HCT116 (cell line): ENCODE results near the gene GATAD2B. TPM values are rescaled to one million over a fixed set of nuclear protein-coding genes. Genes with fewer than 3 reads are reported as not detected.
"Not testable (repeated sequence)": the region's sequence is repeated elsewhere in the genome, so short reads cannot be mapped to it uniquely, and the experiment has no call there.

ENCODE experiments used
- ATAC-seq: fragments of 200-7000 bp; cut with Tn5 transposase; 2 replicates; pipeline ENCODE4 v1.9.1; 2020; ENCODE audit warnings: mild to moderate bottlenecking, moderate library complexity
- BruUV-seq: library from RNA; stranded (reverse); fragments of 400-500 nt; replicated peaks from 2 replicates; lab custom pipeline; 2021; lab: Mats Ljungman, UMichigan
- CTCF ChIA-PET: fragments of 300-600 bp; sonication (Branson Sonifier 250); formaldehyde crosslinking; loops from one replicate; lab custom pipeline; 2021; ENCODE audit warnings: antibody characterized with exemption; lab: Charles Lee
- POLR2A ChIA-PET: fragments of 300-600, 350-600 bp; sonication (Branson Sonifier 250); formaldehyde crosslinking; loops from one replicate; lab custom pipeline; 2021; ENCODE audit warnings: antibody characterized with exemption; lab: Charles Lee
- RAD21 ChIA-PET, 2 experiments: fragments of 300-600 bp; sonication (Branson Sonifier 250); formaldehyde crosslinking; loops; one replicate each; lab custom pipeline; 2023; ENCODE audit warnings: low total read pairs in 2 of 2; ENCODE audit not compliant: uncharacterized antibody in 2 of 2, unreplicated experiment in 2 of 2, low non-redundant PET in 1 of 2; lab: Charles Lee
- DNase-seq: peaks from one replicate; pipeline ENCODE4 v3.0.0-alpha.2; 2010; ENCODE audit warnings: low read depth, low spot score
- H2AFZ ChIP-seq: fragments of 200-600 bp; shearing (Covaris generic), sonication (generic); 2 replicates; pipeline ENCODE4 v1.6.1; 2017; ENCODE audit warnings: low read depth, mixed run types, mixed read lengths, antibody characterized with exemption, low read length; ENCODE audit not compliant: poor library complexity, severe bottlenecking
- H3K27ac ChIP-seq: 2 replicates; pipeline ENCODE4 v1.5.1; 2012; ENCODE audit warnings: low read depth, low read length
- H3K27me3 ChIP-seq: fragments of 200-600 bp; sonication (generic); 2 replicates; pipeline ENCODE4 v1.6.1; 2016; ENCODE audit warnings: mixed run types, low read length, mixed read lengths; ENCODE audit not compliant: insufficient read depth
- H3K36me3 ChIP-seq, 2 experiments: fragments of 200-500 bp in 1 of 2; fragments of 200-600 bp in 1 of 2; sonication (Bioruptor generic) in 1 of 2; sonication (generic) in 1 of 2; 2 replicates each; pipeline versions ENCODE4 v1.5.1 to v1.6.1; 2014 to 2016; ENCODE audit warnings: low read length in 2 of 2, inconsistent platforms in 1 of 2, mixed read lengths in 1 of 2, mixed run types in 1 of 2; ENCODE audit not compliant: insufficient read depth in 2 of 2, control insufficient read depth in 1 of 2
- H3K4me1 ChIP-seq, 2 experiments: fragments of 200-600 bp in 1 of 2; sonication (generic) in 1 of 2; 2 replicates each; pipeline versions ENCODE4 v1.5.1 to v1.6.1; 2012 to 2017; ENCODE audit warnings: low read length in 2 of 2, inconsistent platforms in 1 of 2, mild to moderate bottlenecking in 1 of 2, mixed read lengths in 1 of 2, mixed run types in 1 of 2, moderate library complexity in 1 of 2; ENCODE audit not compliant: insufficient read depth in 2 of 2, control insufficient read depth in 1 of 2
- H3K4me2 ChIP-seq: fragments of 200-600 bp; sonication (generic); 2 replicates; pipeline ENCODE4 v1.6.1; 2017; ENCODE audit warnings: mixed run types, low read length, mixed read lengths
- H3K4me3 ChIP-seq, 2 experiments: fragments of 200-600 bp in 1 of 2; sonication (generic) in 1 of 2; replicated peaks in 1 of 2; 2 replicates each; pipeline ENCODE4 v1.5.1; 2011 to 2016; ENCODE audit warnings: low read length in 2 of 2, control low read depth in 1 of 2, low read depth in 1 of 2, mild to moderate bottlenecking in 1 of 2, mixed read lengths in 1 of 2, mixed run types in 1 of 2
- H3K79me2 ChIP-seq: fragments of 200-600 bp; sonication (generic); 2 replicates; pipeline ENCODE4 v1.6.1; 2017; ENCODE audit warnings: mild to moderate bottlenecking, mixed run types, low read length, moderate library complexity, mixed read lengths; ENCODE audit not compliant: insufficient read depth
- H3K9ac ChIP-seq: fragments of 200-600 bp; sonication (generic); 2 replicates; pipeline ENCODE4 v1.6.1; 2016; ENCODE audit warnings: low read length, mixed read lengths
- H3K9me2 ChIP-seq: fragments of 200-600 bp; sonication (generic), shearing (Covaris generic); 2 replicates; pipeline ENCODE4 v1.6.1; 2017; ENCODE audit warnings: mixed run types, mild to moderate bottlenecking, moderate library complexity; ENCODE audit not compliant: insufficient read depth
- H3K9me3 ChIP-seq, 2 experiments: fragments of 200-500 bp in 1 of 2; fragments of 200-600 bp in 1 of 2; sonication (Bioruptor generic) in 1 of 2; sonication (generic) in 1 of 2; 2 replicates each; pipeline ENCODE4 v1.6.1; 2014 to 2017; ENCODE audit warnings: low read length in 2 of 2, mixed read lengths in 2 of 2, inconsistent platforms in 1 of 2, low read depth in 1 of 2, mild to moderate bottlenecking in 1 of 2, mixed run types in 1 of 2, moderate library complexity in 1 of 2; ENCODE audit not compliant: control insufficient read depth in 1 of 2, insufficient read depth in 1 of 2
- H4K20me1 ChIP-seq: fragments of 200-600 bp; sonication (generic), shearing (Covaris generic); 2 replicates; pipeline ENCODE4 v1.6.1; 2017; ENCODE audit warnings: mixed run types, mild to moderate bottlenecking, moderate library complexity; ENCODE audit not compliant: insufficient read depth
- EGR1 ChIP-seq: IDR thresholded peaks from 2 replicates; pipeline ENCODE4 v1.6.1; 2012; ENCODE audit warnings: low read depth
- ELF1 ChIP-seq: IDR thresholded peaks from 2 replicates; pipeline ENCODE4 v1.6.1; 2012; ENCODE audit warnings: low read depth, borderline replicate concordance
- EZH2 ChIP-seq: fragments of 200-600 bp; sonication (generic); IDR thresholded peaks from 2 replicates; pipeline ENCODE4 v1.6.1; 2017; ENCODE audit warnings: antibody characterized with exemption, mixed run types
- EZH2phosphoT487 ChIP-seq: fragments of 200-600 bp; IDR thresholded peaks from 2 replicates; pipeline ENCODE4 v1.6.1; 2018; ENCODE audit warnings: antibody characterized with exemption, borderline replicate concordance
- FOSL1 ChIP-seq: IDR thresholded peaks from 2 replicates; pipeline ENCODE4 v1.6.1; 2012; ENCODE audit warnings: low read depth
- JUND ChIP-seq: IDR thresholded peaks from 2 replicates; pipeline ENCODE4 v1.6.1; 2012
- POLR2AphosphoS5 ChIP-seq: IDR thresholded peaks from 2 replicates; pipeline ENCODE4 v1.6.1; 2011; ENCODE audit warnings: mild to moderate bottlenecking, low read depth, low read length, moderate library complexity
- RAD21 ChIP-seq: IDR thresholded peaks from 2 replicates; pipeline ENCODE4 v1.6.1; 2012; ENCODE audit warnings: low read depth, mild to moderate bottlenecking
- SIN3A ChIP-seq: IDR thresholded peaks from 2 replicates; pipeline ENCODE4 v1.6.1; 2012; ENCODE audit warnings: low read depth
- SRF ChIP-seq: IDR thresholded peaks from 2 replicates; pipeline ENCODE4 v1.6.1; 2012; ENCODE audit warnings: low read depth
- YY1 ChIP-seq: IDR thresholded peaks from 2 replicates; pipeline ENCODE4 v1.6.1; 2011; ENCODE audit warnings: low read length, low read depth, moderate library complexity, mild to moderate bottlenecking; ENCODE audit not compliant: insufficient replicate concordance; ENCODE audit errors: extremely low read depth
- intact Hi-C: fragments of 100-400 bp; cut with micrococcal nuclease; formaldehyde crosslinking; loops from 2 replicates; pipeline ENCODE4 v1.10.0; 2022
- total RNA-seq: library from RNA; stranded (reverse); gene quantifications from one replicate; pipeline ENCODE4 v1.2.1, GENCODE V29; 2021; ENCODE audit not compliant: unreplicated experiment
- TF ChIP-seq, protein P1 (sequence below): IDR thresholded peaks from 2 replicates; pipeline ENCODE4 v1.6.1; 2012
- TF ChIP-seq, protein P2 (sequence below), 3 experiments: fragments of 200-600 bp in 1 of 3; sonication (generic) in 1 of 3; IDR thresholded peaks in 2 of 3; conservative IDR thresholded peaks in 1 of 3; 2 replicates each; pipeline ENCODE4 v1.5.1; 2012 to 2017; ENCODE audit warnings: low read depth in 2 of 3, low read length in 2 of 3, antibody characterized with exemption in 1 of 3, borderline replicate concordance in 1 of 3, control low read depth in 1 of 3, mild to moderate bottlenecking in 1 of 3, mixed read lengths in 1 of 3, mixed run types in 1 of 3, moderate library complexity in 1 of 3; ENCODE audit not compliant: insufficient read depth in 1 of 3
- TF ChIP-seq, protein P3 (sequence below): IDR thresholded peaks from 2 replicates; pipeline ENCODE4 v1.6.1; 2012

The GATAD2B gene
- total RNA-seq, 1 experiment from 2014 or later = 50.2 TPM

DNA sequence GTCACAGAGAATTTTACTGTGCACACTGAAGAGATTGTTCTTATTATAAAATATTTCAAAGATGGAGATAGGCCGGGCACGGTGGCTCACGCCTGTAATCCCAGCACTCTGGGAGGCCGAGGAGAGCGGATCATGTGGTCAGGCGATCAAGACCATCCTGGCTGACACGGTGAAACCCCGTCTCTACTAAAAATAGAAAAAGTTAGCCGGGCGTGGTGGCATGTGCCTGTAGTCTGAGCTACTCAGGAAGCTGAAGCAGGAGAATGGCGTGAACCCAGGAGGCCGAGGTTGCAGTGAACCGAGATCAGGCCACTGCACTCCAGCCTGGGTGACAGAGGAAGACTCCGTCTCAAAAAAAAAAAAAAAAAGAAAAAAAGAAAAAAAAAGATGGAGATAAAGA is 82.0 kb downstream of the GATAD2B start:
- BruUV-seq, H4K20me1 ChIP-seq, CTCF ChIA-PET, POLR2A ChIA-PET, H3K36me3 ChIP-seq, RAD21 ChIA-PET, DNase-seq, H2AFZ ChIP-seq, H3K27me3 ChIP-seq, ATAC-seq, H3K4me3 ChIP-seq, H3K4me1 ChIP-seq, H3K9ac ChIP-seq, H3K27ac ChIP-seq, H3K9me2 ChIP-seq, intact Hi-C loops, H3K9me3 ChIP-seq, H3K4me2 ChIP-seq: not testable (repeated sequence)
- peaks cover 16% of the 10 kb centered on the region for H3K79me2 ChIP-seq

DNA sequence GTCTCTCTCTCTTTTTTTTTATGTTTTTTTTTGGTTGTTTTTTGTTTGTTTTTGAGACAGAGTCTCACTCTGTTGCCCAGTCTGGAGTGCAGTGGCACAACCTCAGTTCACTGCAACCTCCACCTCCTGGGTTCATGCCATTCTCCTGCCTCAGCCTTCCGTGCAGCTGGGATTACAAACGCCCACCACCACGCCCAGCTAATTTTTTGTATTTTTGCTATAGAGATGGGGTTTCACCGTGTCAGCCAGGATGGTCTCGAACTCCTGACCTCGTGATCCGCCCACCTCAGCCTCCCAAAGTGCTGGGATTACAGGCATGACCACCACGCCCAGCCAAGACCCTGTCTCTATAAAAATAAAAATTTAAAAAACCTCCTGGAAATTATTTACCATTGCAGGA is 88.8 kb downstream of the GATAD2B start:
- H3K27me3 ChIP-seq, H3K4me3 ChIP-seq, POLR2A ChIA-PET, BruUV-seq, RAD21 ChIA-PET, H3K27ac ChIP-seq, H4K20me1 ChIP-seq, CTCF ChIA-PET, H2AFZ ChIP-seq, intact Hi-C loops, H3K9me3 ChIP-seq, H3K4me2 ChIP-seq, H3K9ac ChIP-seq, H3K9me2 ChIP-seq, H3K4me1 ChIP-seq, H3K36me3 ChIP-seq, DNase-seq, ATAC-seq: not testable (repeated sequence)
- H3K79me2 ChIP-seq = peaks cover 20% of the 10 kb centered on the region; the same call in 1 of the 2 replicates

DNA sequence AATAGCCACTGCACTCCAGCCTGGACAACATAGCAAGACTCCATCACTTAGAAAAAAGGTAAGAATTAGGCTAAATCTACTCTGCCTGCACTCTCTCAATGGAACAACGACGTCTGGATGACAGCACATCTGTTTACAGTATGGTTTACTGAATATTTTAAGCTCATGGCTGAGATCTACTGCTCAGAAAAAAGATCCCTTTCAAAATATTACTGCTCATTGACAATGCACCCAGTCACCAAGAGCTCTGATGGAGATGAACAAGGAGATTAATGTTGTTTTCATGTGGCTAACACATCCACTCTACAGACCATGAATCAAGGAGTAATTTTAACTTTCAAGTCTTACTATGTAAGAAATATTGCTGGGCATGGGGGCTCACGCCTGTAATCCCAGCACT is 89.6 kb downstream of the GATAD2B start:
- Histone ChIP-seq H2AFZ (no peak overlapping the region), H3K4me3 (no peak overlapping the region), H3K36me3 (no peaks in the 10 kb centered on the region), H3K79me2 (peaks cover 20% of the 10 kb centered on the region; the same call in 1 of the 2 replicates), H3K4me2 (no peak overlapping the region), H3K9me3 (no peaks in the 10 kb centered on the region), H3K9ac (no peak overlapping the region), H4K20me1 (no peaks in the 10 kb centered on the region), H3K4me1 (no peaks in the 10 kb centered on the region), H3K9me2 (no peaks in the 10 kb centered on the region), H3K27ac (no peak overlapping the region), H3K27me3 (no peaks in the 10 kb centered on the region)
- DNase-seq (no peak), ATAC-seq (no peak)
- ChIA-PET CTCF (no interaction called here), RAD21 (no interaction called here), POLR2A (no interaction called here)
- intact Hi-C loops = no loop called here
- no TSS peak for BruUV-seq
- TF ChIP-seq EZH2phosphoT487 (no peak), SIN3A (no peak), FOSL1 (no peak), ELF1 (no peak), POLR2AphosphoS5 (no peak), SRF (no peak), EGR1 (no peak), JUND (no peak), EZH2 (no peak), RAD21 (no peak), YY1 (no peak)
- TF ChIP-seq, protein P1, sequence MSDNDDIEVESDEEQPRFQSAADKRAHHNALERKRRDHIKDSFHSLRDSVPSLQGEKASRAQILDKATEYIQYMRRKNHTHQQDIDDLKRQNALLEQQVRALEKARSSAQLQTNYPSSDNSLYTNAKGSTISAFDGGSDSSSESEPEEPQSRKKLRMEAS = no peak
- TF ChIP-seq, protein P2, sequence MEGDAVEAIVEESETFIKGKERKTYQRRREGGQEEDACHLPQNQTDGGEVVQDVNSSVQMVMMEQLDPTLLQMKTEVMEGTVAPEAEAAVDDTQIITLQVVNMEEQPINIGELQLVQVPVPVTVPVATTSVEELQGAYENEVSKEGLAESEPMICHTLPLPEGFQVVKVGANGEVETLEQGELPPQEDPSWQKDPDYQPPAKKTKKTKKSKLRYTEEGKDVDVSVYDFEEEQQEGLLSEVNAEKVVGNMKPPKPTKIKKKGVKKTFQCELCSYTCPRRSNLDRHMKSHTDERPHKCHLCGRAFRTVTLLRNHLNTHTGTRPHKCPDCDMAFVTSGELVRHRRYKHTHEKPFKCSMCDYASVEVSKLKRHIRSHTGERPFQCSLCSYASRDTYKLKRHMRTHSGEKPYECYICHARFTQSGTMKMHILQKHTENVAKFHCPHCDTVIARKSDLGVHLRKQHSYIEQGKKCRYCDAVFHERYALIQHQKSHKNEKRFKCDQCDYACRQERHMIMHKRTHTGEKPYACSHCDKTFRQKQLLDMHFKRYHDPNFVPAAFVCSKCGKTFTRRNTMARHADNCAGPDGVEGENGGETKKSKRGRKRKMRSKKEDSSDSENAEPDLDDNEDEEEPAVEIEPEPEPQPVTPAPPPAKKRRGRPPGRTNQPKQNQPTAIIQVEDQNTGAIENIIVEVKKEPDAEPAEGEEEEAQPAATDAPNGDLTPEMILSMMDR (IDR thresholded peaks at IDR 0.05 in 2 of 3, conservative IDR thresholded peaks at IDR 0.05 in 1 of 3; ENCODE audit: borderline replicate concordance in 1 of 3, insufficient read depth in 1 of 3, low read depth in 2 of 3, low read length in 2 of 3) = no peak
- TF ChIP-seq, protein P3, sequence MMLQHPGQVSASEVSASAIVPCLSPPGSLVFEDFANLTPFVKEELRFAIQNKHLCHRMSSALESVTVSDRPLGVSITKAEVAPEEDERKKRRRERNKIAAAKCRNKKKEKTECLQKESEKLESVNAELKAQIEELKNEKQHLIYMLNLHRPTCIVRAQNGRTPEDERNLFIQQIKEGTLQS = no peak
